ENCODE data around the gene ACAN.

Gene ACAN

DNA sequence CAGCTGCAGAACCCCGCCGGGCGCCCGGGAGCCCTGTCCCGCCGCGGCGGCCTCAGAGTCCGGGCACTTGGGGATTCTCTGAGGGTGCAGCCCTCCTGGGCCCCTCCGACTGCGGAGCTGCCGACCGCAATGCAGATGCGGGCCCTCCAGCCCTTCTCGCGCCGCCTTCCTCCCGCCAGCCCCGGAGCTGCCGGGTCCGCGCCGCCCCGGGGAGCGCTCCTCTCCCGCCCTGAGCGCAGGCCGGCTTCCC is 320 bp upstream of the ACAN start:
- Histone ChIP-seq H3K9me3 (ENCODE audit: control insufficient read depth, low read depth, low read length) (no peaks in the 10 kb centered on the region), H3K4me1 (ENCODE audit: control insufficient read depth, low read depth, low read length) (no peaks in the 10 kb centered on the region), H3K9ac (ENCODE audit: low read length) (no peak overlapping the region), H3K27me3 (ENCODE audit: control insufficient read depth, insufficient read depth, low read length) (peaks cover 68% of the 10 kb centered on the region), H3K36me3 (ENCODE audit: control insufficient read depth, low read depth, low read length) (no peaks in the 10 kb centered on the region), H3K4me3 (ENCODE audit: low read length) (peak overlapping the region; percentile 60), H3K27ac (ENCODE audit: low read length) (no peak overlapping the region)

- H3K9ac ChIP-seq (ENCODE audit: low read length) = peak overlapping the region; percentile 16
- no peaks in the 10 kb centered on the region for H3K36me3 ChIP-seq (ENCODE audit: control insufficient read depth, low read depth, low read length)
- H3K27ac ChIP-seq (ENCODE audit: low read length) = no peak overlapping the region
- H3K27me3 ChIP-seq (ENCODE audit: control insufficient read depth, insufficient read depth, low read length) = peaks cover 68% of the 10 kb centered on the region
- no peaks in the 10 kb centered on the region for H3K9me3 ChIP-seq (ENCODE audit: control insufficient read depth, low read depth, low read length)
- no peaks in the 10 kb centered on the region for H3K4me1 ChIP-seq (ENCODE audit: control insufficient read depth, low read depth, low read length)
- peak overlapping the region; percentile 70 for H3K4me3 ChIP-seq (ENCODE audit: low read length)
Observed at GRCh38 chr15:88803920-88804247, 648 bp downstream of the ACAN start.

DNA sequence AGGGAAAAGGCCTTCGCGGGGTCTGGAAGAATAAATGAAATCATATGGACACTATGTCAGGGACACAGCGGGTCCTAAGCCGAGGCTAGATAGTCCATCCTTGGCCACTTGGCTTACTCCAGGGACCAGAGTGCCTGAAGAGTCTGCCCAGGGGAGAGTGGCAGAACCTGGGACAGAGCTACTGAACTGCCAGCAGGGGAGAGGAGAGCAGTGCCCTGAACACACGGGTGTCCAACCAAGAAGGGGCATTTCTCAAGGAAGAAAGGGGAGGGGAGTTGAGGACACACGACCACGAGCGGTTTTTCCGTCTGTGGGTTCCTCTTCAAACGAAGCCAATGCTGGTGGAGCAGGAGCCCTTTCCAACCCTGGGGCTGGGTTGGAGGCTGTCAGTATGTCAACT is 1.0 kb downstream of the ACAN start:
- no peak overlapping the region for H3K27ac ChIP-seq (ENCODE audit: low read length)
- no peaks in the 10 kb centered on the region for H3K4me1 ChIP-seq (ENCODE audit: control insufficient read depth, low read depth, low read length)
- H3K9me3 ChIP-seq (ENCODE audit: control insufficient read depth, low read depth, low read length) = no peaks in the 10 kb centered on the region
- peak overlapping the region; percentile 70 for H3K4me3 ChIP-seq (ENCODE audit: low read length)
- H3K27me3 ChIP-seq (ENCODE audit: control insufficient read depth, insufficient read depth, low read length) = peaks cover 68% of the 10 kb centered on the region
- H3K9ac ChIP-seq (ENCODE audit: low read length) = no peak overlapping the region
- H3K36me3 ChIP-seq (ENCODE audit: control insufficient read depth, low read depth, low read length) = no peaks in the 10 kb centered on the region

GRCh38 chr15:88805031-88805780 is 2.0 kb downstream of the ACAN start:
- Histone ChIP-seq H3K36me3 (ENCODE audit: control insufficient read depth, low read depth, low read length) (no peaks in the 10 kb centered on the region), H3K9me3 (ENCODE audit: control insufficient read depth, low read depth, low read length) (no peaks in the 10 kb centered on the region), H3K4me1 (ENCODE audit: control insufficient read depth, low read depth, low read length) (no peaks in the 10 kb centered on the region), H3K27ac (ENCODE audit: low read length) (no peak overlapping the region), H3K4me3 (ENCODE audit: low read length) (no peak overlapping the region), H3K9ac (ENCODE audit: low read length) (no peak overlapping the region), H3K27me3 (ENCODE audit: control insufficient read depth, insufficient read depth, low read length) (peaks cover 58% of the 10 kb centered on the region)

DNA sequence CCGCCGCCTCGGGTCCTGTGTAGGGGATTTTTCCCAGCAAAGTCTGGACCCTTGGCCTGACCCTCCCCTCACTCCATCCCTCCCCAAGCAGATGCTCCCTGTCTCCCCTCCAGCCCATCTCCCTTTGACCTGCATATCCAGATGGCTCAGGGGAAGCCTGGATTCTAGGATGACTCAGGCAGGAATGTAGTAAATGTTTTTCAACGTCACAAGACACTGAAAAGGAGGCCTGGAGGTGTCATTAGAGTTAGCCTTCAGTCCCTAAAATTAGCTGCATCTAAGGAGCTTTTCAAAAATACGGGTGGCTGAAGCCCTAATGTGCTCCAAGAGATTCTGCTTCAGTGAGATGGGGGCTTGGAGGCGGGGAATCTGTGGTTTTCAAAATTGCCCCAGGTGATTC is 7.2 kb downstream of the ACAN start:
- Histone ChIP-seq H3K4me1 (ENCODE audit: control insufficient read depth, low read depth, low read length) (no peaks in the 10 kb centered on the region), H3K9ac (ENCODE audit: low read length) (no peak overlapping the region), H3K27me3 (ENCODE audit: control insufficient read depth, insufficient read depth, low read length) (peaks cover 8% of the 10 kb centered on the region), H3K36me3 (ENCODE audit: control insufficient read depth, low read depth, low read length) (no peaks in the 10 kb centered on the region), H3K27ac (ENCODE audit: low read length) (no peak overlapping the region), H3K4me3 (ENCODE audit: low read length) (no peak overlapping the region), H3K9me3 (ENCODE audit: control insufficient read depth, low read depth, low read length) (no peaks in the 10 kb centered on the region)

DNA sequence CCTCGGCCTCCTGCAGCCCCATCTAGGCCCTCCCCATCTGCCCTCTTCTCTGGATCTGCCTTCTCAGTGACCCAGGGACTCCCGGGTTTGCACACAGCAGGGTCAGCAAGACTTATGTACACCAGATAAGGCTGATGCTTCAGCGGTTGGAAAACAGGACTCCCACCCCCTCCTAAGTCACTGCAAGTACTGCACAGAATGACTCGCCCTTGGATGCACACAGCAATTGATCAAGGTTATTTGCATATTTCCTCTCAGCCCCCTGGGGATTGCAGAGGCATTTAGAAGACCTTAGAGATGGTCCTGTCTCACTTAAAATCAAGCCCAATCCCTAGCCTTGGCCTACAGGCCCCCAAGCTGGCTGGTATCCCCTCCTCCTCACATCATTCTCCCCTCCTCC is 8.9 kb downstream of the ACAN start:
- Histone ChIP-seq H3K4me1 (ENCODE audit: control insufficient read depth, low read depth, low read length) (no peaks in the 10 kb centered on the region), H3K9me3 (ENCODE audit: control insufficient read depth, low read depth, low read length) (no peaks in the 10 kb centered on the region), H3K36me3 (ENCODE audit: control insufficient read depth, low read depth, low read length) (no peaks in the 10 kb centered on the region), H3K4me3 (ENCODE audit: low read length) (no peak overlapping the region), H3K9ac (ENCODE audit: low read length) (no peak overlapping the region), H3K27me3 (ENCODE audit: control insufficient read depth, insufficient read depth, low read length) (no peaks in the 10 kb centered on the region), H3K27ac (ENCODE audit: low read length) (no peak overlapping the region)

DNA sequence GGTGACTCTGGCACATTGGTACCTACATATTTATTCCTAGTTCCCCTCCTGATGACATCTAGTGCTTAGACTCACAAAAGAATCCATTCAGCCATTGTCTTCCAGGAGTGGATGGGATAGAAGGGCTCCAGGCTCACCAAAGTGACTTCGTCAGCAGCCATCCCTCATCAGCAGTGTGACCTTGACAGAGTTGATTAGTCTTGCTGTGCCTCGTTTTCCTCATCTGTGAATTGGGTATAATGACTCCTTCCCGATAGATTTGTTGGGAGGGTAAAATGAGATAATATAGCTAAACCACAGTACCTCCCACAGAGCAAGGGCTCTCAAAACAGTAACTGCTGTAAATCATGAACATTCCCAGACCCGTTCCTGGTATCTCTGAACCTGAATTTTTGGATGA is 10.7 kb downstream of the ACAN start:
- H3K36me3 ChIP-seq (ENCODE audit: control insufficient read depth, low read depth, low read length) = no peaks in the 10 kb centered on the region
- no peak overlapping the region for H3K9ac ChIP-seq (ENCODE audit: low read length)
- H3K9me3 ChIP-seq (ENCODE audit: control insufficient read depth, low read depth, low read length) = no peaks in the 10 kb centered on the region
- no peaks in the 10 kb centered on the region for H3K27me3 ChIP-seq (ENCODE audit: control insufficient read depth, insufficient read depth, low read length)
- no peak overlapping the region for H3K4me3 ChIP-seq (ENCODE audit: low read length)
- H3K27ac ChIP-seq (ENCODE audit: low read length) = no peak overlapping the region
- no peaks in the 10 kb centered on the region for H3K4me1 ChIP-seq (ENCODE audit: control insufficient read depth, low read depth, low read length)

GRCh38 chr15:88814393-88814792 is 11.2 kb downstream of the ACAN start:
- H3K27ac ChIP-seq (ENCODE audit: low read length) = no peak overlapping the region
- no peak overlapping the region for H3K4me3 ChIP-seq (ENCODE audit: low read length)
- H3K4me1 ChIP-seq (ENCODE audit: control insufficient read depth, low read depth, low read length) = no peaks in the 10 kb centered on the region
- no peak overlapping the region for H3K9ac ChIP-seq (ENCODE audit: low read length)
- H3K36me3 ChIP-seq (ENCODE audit: control insufficient read depth, low read depth, low read length) = no peaks in the 10 kb centered on the region
- H3K9me3 ChIP-seq (ENCODE audit: control insufficient read depth, low read depth, low read length) = no peaks in the 10 kb centered on the region
- no peaks in the 10 kb centered on the region for H3K27me3 ChIP-seq (ENCODE audit: control insufficient read depth, insufficient read depth, low read length)

GRCh38 chr15:88818920-88819319 is 15.7 kb downstream of the ACAN start:
- H3K27me3 ChIP-seq (ENCODE audit: control insufficient read depth, insufficient read depth, low read length) = no peaks in the 10 kb centered on the region
- no peaks in the 10 kb centered on the region for H3K36me3 ChIP-seq (ENCODE audit: control insufficient read depth, low read depth, low read length)
- H3K4me1 ChIP-seq (ENCODE audit: control insufficient read depth, low read depth, low read length) = no peaks in the 10 kb centered on the region
- H3K9me3 ChIP-seq (ENCODE audit: control insufficient read depth, low read depth, low read length) = no peaks in the 10 kb centered on the region
- H3K4me3 ChIP-seq (ENCODE audit: low read length) = no peak overlapping the region
- H3K9ac ChIP-seq (ENCODE audit: low read length) = no peak overlapping the region
- no peak overlapping the region for H3K27ac ChIP-seq (ENCODE audit: low read length)

DNA sequence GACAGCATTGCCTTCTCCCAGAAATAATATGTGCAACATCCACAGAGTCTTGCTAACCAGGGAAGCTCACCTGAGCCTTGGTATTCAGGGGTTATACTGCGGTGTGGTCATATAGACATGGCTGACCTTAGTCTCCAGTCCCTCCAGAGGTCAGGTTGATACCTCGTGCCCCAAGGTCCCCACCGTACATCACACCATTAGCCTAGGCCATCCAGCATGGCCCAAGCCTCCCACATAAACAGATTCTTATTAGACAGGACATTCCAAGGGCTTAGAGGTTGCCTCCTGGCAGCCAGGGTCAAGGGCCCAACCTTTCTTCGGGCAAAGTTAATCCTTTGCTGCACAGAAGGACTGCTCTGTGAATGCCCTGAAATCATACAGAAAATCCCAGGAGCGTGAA is 18.8 kb downstream of the ACAN start:
- Histone ChIP-seq H3K4me1 (ENCODE audit: control insufficient read depth, low read depth, low read length) (no peaks in the 10 kb centered on the region), H3K9ac (ENCODE audit: low read length) (no peak overlapping the region), H3K36me3 (ENCODE audit: control insufficient read depth, low read depth, low read length) (no peaks in the 10 kb centered on the region), H3K9me3 (ENCODE audit: control insufficient read depth, low read depth, low read length) (no peaks in the 10 kb centered on the region), H3K27me3 (ENCODE audit: control insufficient read depth, insufficient read depth, low read length) (no peaks in the 10 kb centered on the region), H3K4me3 (ENCODE audit: low read length) (no peak overlapping the region), H3K27ac (ENCODE audit: low read length) (no peak overlapping the region)

- no peak overlapping the region for H3K9ac ChIP-seq (ENCODE audit: low read length)
- H3K4me1 ChIP-seq (ENCODE audit: control insufficient read depth, low read depth, low read length) = no peaks in the 10 kb centered on the region
- H3K4me3 ChIP-seq (ENCODE audit: low read length) = no peak overlapping the region
- H3K9me3 ChIP-seq (ENCODE audit: control insufficient read depth, low read depth, low read length) = no peaks in the 10 kb centered on the region
- H3K36me3 ChIP-seq (ENCODE audit: control insufficient read depth, low read depth, low read length) = no peaks in the 10 kb centered on the region
- no peak overlapping the region for H3K27ac ChIP-seq (ENCODE audit: low read length)
- H3K27me3 ChIP-seq (ENCODE audit: control insufficient read depth, insufficient read depth, low read length) = no peaks in the 10 kb centered on the region
Observed at GRCh38 chr15:88828791-88829190, 25.6 kb downstream of the ACAN start.

DNA sequence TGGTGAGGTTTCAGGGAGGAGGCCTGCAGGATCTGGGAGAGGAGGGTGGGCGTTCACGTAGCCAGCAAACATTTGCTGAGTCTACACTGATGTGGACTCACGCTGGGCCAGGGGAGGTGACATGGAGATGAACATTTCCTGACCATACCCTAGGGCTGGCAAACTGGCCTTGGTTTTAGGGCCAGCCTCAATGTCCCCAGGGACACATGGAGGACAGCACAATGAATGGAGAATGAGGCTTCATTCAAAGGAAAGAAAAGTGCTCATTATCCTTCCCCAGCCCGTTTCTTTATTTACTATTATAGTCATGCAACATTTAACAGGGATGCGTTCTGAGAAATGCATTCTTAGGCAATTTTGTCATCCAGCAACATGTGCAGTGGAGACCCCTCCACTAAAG is 26.8 kb downstream of the ACAN start:
- Histone ChIP-seq H3K4me3 (ENCODE audit: low read length) (no peak overlapping the region), H3K9me3 (ENCODE audit: control insufficient read depth, low read depth, low read length) (no peaks in the 10 kb centered on the region), H3K27ac (ENCODE audit: low read length) (no peak overlapping the region), H3K4me1 (ENCODE audit: control insufficient read depth, low read depth, low read length) (no peaks in the 10 kb centered on the region), H3K27me3 (ENCODE audit: control insufficient read depth, insufficient read depth, low read length) (no peaks in the 10 kb centered on the region), H3K9ac (ENCODE audit: low read length) (no peak overlapping the region), H3K36me3 (ENCODE audit: control insufficient read depth, low read depth, low read length) (no peaks in the 10 kb centered on the region)
